CD4-positive, alpha-beta T cell treated with Interleukin-12 subunit alpha and Interleukin-12 subunit beta, for 1 hour (primary cell): ENCODE measurements around the gene NANP.

ENCODE experiments used
- DNase-seq: peaks from one replicate; pipeline ENCODE4 v3.0.0-alpha.2; 2020

Gene NANP

GRCh38 chr20:25567286-25567685 lies 56.5 kb downstream of the NANP start:
- no peak for DNase-seq

- no peak for DNase-seq
Measured at GRCh38 chr20:25566821-25567220, 57.0 kb downstream of the NANP start.

DNA sequence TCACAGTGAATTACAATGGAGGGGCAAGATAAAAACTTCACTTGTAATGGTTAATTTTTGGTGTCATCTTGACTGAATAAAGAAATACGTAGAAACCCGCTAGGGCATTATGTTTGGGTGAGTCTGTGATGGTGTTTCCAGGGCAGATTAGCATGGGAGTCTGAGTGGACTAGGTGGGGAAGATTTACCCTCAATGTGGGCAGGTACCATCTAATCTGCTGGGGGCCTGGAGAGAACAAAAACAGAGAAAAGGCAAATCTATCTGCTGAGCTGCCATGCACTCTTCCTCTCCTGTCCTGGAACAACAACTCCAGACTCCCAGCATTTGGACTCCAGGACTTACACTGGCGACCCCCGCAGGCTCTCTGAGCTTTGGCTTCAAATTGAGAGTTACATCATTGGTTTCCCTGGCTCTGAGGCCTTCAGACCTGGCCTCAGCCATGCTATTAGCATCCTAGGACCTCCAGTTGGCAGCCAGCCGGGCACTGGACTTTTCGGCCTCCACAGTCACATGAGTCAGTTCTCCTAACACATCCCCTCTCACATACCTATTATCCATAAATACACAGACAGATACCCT lies 58.1 kb downstream of the NANP start:
- DNase-seq: no peak

GRCh38 chr20:25563876-25564275 lies 59.9 kb downstream of the NANP start:
- no peak for DNase-seq

DNA sequence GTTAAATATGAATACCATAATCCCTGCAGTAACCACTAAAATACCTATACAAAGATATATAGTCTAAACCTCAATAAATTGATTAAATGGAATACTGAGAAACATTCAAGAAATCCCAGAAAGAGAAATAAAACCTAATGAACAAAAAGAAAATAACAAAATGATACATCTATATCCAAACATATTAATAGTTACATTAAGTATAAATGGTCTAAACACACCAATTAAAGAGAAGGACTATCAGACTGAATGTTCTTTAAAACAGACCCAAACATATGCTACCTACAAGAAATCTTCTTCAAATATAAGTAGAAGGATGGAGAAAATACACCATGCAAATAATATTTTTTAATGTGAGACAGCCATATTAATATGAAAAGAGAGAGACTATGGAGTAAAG lies 60.5 kb downstream of the NANP start:
- DNase-seq: no peak
